Panc1 (cell line): ENCODE data around the gene TTLL6. TPM values are rescaled to one million over a fixed set of nuclear protein-coding genes. Genes with fewer than 3 reads are reported as not detected.
A peak's percentile ranks its signal among the peaks of the same experiment; 100 is the strongest.

Experiments
- ATAC-seq: fragments of 200-7000 bp; cut with Tn5 transposase; 2 replicates; pipeline ENCODE4 v1.9.1; 2020; ENCODE audit warnings: mild to moderate bottlenecking, moderate library complexity
- BruUV-seq: library from RNA; stranded (reverse); fragments of 400-500 nt; replicated peaks from 2 replicates; lab custom pipeline; 2021; lab: Mats Ljungman, UMichigan
- CTCF ChIA-PET: fragments of 300-600 bp; sonication (Branson Sonifier 250); formaldehyde crosslinking; loops from one replicate; lab custom pipeline; 2022; ENCODE audit warnings: antibody characterized with exemption; lab: Charles Lee
- POLR2A ChIA-PET: fragments of 300-600 bp; sonication (Branson Sonifier 250); formaldehyde crosslinking; loops from one replicate; lab custom pipeline; 2022; ENCODE audit warnings: antibody characterized with exemption; lab: Charles Lee
- DNase-seq: peaks from one replicate; pipeline ENCODE4 v3.0.0-alpha.2; 2010; ENCODE audit warnings: low read depth, low spot score
- H3K27ac ChIP-seq: 2 replicates; pipeline ENCODE4 v1.5.1; 2011; ENCODE audit warnings: mild to moderate bottlenecking, low read length, inconsistent platforms
- H3K27me3 ChIP-seq: fragments of 200-500 bp; sonication (Bioruptor generic); 2 replicates; pipeline ENCODE4 v1.6.0; 2014; ENCODE audit warnings: low read length, inconsistent platforms; ENCODE audit not compliant: control insufficient read depth, insufficient read depth
- H3K36me3 ChIP-seq: fragments of 200-500 bp; sonication (Bioruptor generic); 2 replicates; pipeline ENCODE4 v1.5.1; 2014; ENCODE audit warnings: inconsistent platforms, mild to moderate bottlenecking, low read length, moderate library complexity; ENCODE audit not compliant: control insufficient read depth, insufficient read depth
- H3K4me1 ChIP-seq: 2 replicates; pipeline ENCODE4 v1.5.1; 2011; ENCODE audit warnings: inconsistent platforms, mild to moderate bottlenecking, low read length, moderate library complexity; ENCODE audit not compliant: control insufficient read depth, insufficient read depth
- H3K4me3 ChIP-seq, 2 experiments: 2 replicates each; pipeline ENCODE4 v1.5.1; 2011 to 2012; ENCODE audit warnings: low read depth in 2 of 2, low read length in 2 of 2, mild to moderate bottlenecking in 2 of 2, inconsistent platforms in 1 of 2, moderate library complexity in 1 of 2
- H3K9me3 ChIP-seq: fragments of 200-500 bp; sonication (Bioruptor generic); 2 replicates; pipeline ENCODE4 v1.5.1; 2014; ENCODE audit warnings: low read depth, mild to moderate bottlenecking, inconsistent platforms, low read length, moderate library complexity; ENCODE audit not compliant: control insufficient read depth, insufficient read depth
- CTCF ChIP-seq: fragments of 450-650 bp; IDR thresholded peaks from 2 replicates; pipeline ENCODE4 v1.5.1; 2017; ENCODE audit warnings: mild to moderate bottlenecking
- POLR2AphosphoS5 ChIP-seq: IDR thresholded peaks from 2 replicates; pipeline ENCODE4 v1.6.1; 2012; ENCODE audit warnings: mild to moderate bottlenecking, low read depth, low read length, moderate library complexity
- REST ChIP-seq, 2 experiments: IDR thresholded peaks; 2 replicates each; pipeline ENCODE4 v1.6.1; 2011 to 2012; ENCODE audit warnings: low read depth in 2 of 2, control low read depth in 1 of 2, low read length in 1 of 2, mild to moderate bottlenecking in 1 of 2, moderate library complexity in 1 of 2; ENCODE audit not compliant: insufficient read depth in 1 of 2
- SIN3A ChIP-seq: IDR thresholded peaks from 2 replicates; pipeline ENCODE4 v1.6.1; 2012; ENCODE audit warnings: low read depth, mild to moderate bottlenecking, low read length, moderate library complexity, borderline replicate concordance; ENCODE audit not compliant: insufficient read depth
- TCF7L2 ChIP-seq: IDR thresholded peaks from 2 replicates; pipeline ENCODE4 v1.6.1; 2011; ENCODE audit warnings: mild to moderate bottlenecking, low read depth, low read length, inconsistent platforms
- in situ Hi-C: cut with HindIII; loops from 2 replicates; pipeline ENCODE4 v1.10.0; 2016; ENCODE audit warnings: low sequenced_read_pairs, low pct_unique_long_range_greater_than_20kb
- intact Hi-C: fragments of 100-400 bp; cut with micrococcal nuclease; formaldehyde crosslinking; loops from one replicate; pipeline ENCODE4 v1.10.0; 2022; ENCODE audit not compliant: unreplicated experiment
- total RNA-seq: library from RNA; stranded (reverse); gene quantifications from one replicate; pipeline ENCODE4 v1.2.1, GENCODE V29; 2021; ENCODE audit not compliant: unreplicated experiment

Gene TTLL6
- total RNA-seq, 1 experiment from 2014 or later = 2.5 TPM

- Histone ChIP-seq H3K27me3 (peaks cover 4% of the 10 kb centered on the region; the same call in 1 of the 2 replicates), H3K9me3 (no peaks in the 10 kb centered on the region), H3K27ac (no peak overlapping the region; the same call in 1 of the 2 replicates), H3K36me3 (no peaks in the 10 kb centered on the region), H3K4me3 (no peak overlapping the region), H3K4me1 (peaks cover 14% of the 10 kb centered on the region)
- in situ Hi-C loops (no loop called here), intact Hi-C loops (no loop called here)
- no peak for TF ChIP-seq SIN3A
- no peak for TF ChIP-seq TCF7L2
- ChIA-PET CTCF (interaction anchor here (0.7 to 1.8 kb wide), 7 partner anchors 27 to 133 kb away, joined by 3 to 17 read pairs (median 5); no protein-coding TSS in a partner anchor), POLR2A (interaction anchor here (0.5 kb wide), 2 partner anchors 126 to 883 kb away, joined by 3 to 6 read pairs; no protein-coding TSS in a partner anchor)
- ATAC-seq = peak; percentile 10; the same call in 1 of the 2 replicates
- no TSS peak for BruUV-seq
- no peak for DNase-seq
These were observed 65.2 kb downstream of the TTLL6 start for GRCh38 chr17:48751733-48752398.

- DNase-seq (no peak), ATAC-seq (peak; percentile 63)
- ChIA-PET CTCF (interaction anchor here (0.7 to 1.8 kb wide), 8 partner anchors 23 to 133 kb away, joined by 3 to 17 read pairs (median 6); partner anchors contain the start of gene HOXB13), POLR2A (no interaction called here)
- no TSS peak for BruUV-seq
- no peak overlapping the region for H3K4me3 ChIP-seq
- no peaks in the 10 kb centered on the region for H3K9me3 ChIP-seq
- in situ Hi-C loops (no loop called here), intact Hi-C loops (no loop called here)
- peaks cover 4% of the 10 kb centered on the region; the same call in 1 of the 2 replicates for H3K27me3 ChIP-seq
- peaks cover 14% of the 10 kb centered on the region for H3K4me1 ChIP-seq
- TF ChIP-seq POLR2AphosphoS5 (no peak), CTCF (no peak), TCF7L2 (no peak), REST (IDR thresholded peaks at IDR 0.05; ENCODE audit: insufficient read depth in 1 of 2, low read depth in 2 of 2, low read length in 1 of 2) (no peak), SIN3A (no peak)
- no peak overlapping the region for H3K27ac ChIP-seq
- no peaks in the 10 kb centered on the region for H3K36me3 ChIP-seq
These were observed 65.9 kb downstream of the TTLL6 start for GRCh38 chr17:48751172-48751571.
